Limb (tissue), 2 donors: ENCODE data around the gene FHL1.
A peak's percentile ranks its signal among the peaks of the same experiment; 100 is the strongest.
"Not testable (repeated sequence)": the region's sequence is repeated elsewhere in the genome, so short reads cannot be mapped to it uniquely, and the experiment has no call there.

ENCODE experiments used
- DNase-seq, 2 donors: peaks; one replicate each; pipeline ENCODE4 v3.0.0-alpha.2; 2016; ENCODE audit errors: extremely low spot score in 2 of 2

FHL1 gene

GRCh38 chrX:136207546-136207945 is 60.2 kb downstream of the FHL1 start:
- DNase-seq = no peak

GRCh38 chrX:136209016-136209738 is 61.8 kb downstream of the FHL1 start:
- DNase-seq = no peak

GRCh38 chrX:136209751-136210150 is 62.4 kb downstream of the FHL1 start:
- DNase-seq = no peak

- DNase-seq = no peak
Measured at GRCh38 chrX:136210243-136210642, 62.9 kb downstream of the FHL1 start.

GRCh38 chrX:136210806-136211205 is 63.5 kb downstream of the FHL1 start:
- DNase-seq = no peak

- no peak for DNase-seq
Measured at GRCh38 chrX:136211766-136212556, 64.6 kb downstream of the FHL1 start.

- DNase-seq = no peak
Measured at GRCh38 chrX:136212557-136213111, 65.3 kb downstream of the FHL1 start.

GRCh38 chrX:136214551-136214950 is 67.2 kb downstream of the FHL1 start:
- no peak for DNase-seq

- no peak for DNase-seq
Measured at GRCh38 chrX:136215559-136215958, 68.2 kb downstream of the FHL1 start.

GRCh38 chrX:136219893-136220292 is 72.6 kb downstream of the FHL1 start:
- no peak for DNase-seq

- DNase-seq = no peak
Measured at GRCh38 chrX:136220540-136220939, 73.2 kb downstream of the FHL1 start.

- DNase-seq = no peak
Measured at GRCh38 chrX:136220951-136221350, 73.6 kb downstream of the FHL1 start.

GRCh38 chrX:136221851-136222513 is 74.6 kb downstream of the FHL1 start:
- no peak for DNase-seq

- DNase-seq = no peak
Measured at GRCh38 chrX:136227074-136227473, 79.7 kb downstream of the FHL1 start.

GRCh38 chrX:136227948-136228838 is 80.9 kb downstream of the FHL1 start:
- no peak for DNase-seq

- no peak for DNase-seq
Measured at GRCh38 chrX:136228839-136229207, 81.5 kb downstream of the FHL1 start.

GRCh38 chrX:136237074-136237473 is 89.7 kb downstream of the FHL1 start:
- no peak for DNase-seq

GRCh38 chrX:136237849-136238248 is 90.5 kb downstream of the FHL1 start:
- DNase-seq = not testable (repeated sequence)

GRCh38 chrX:136246201-136246600 is 98.9 kb downstream of the FHL1 start:
- DNase-seq = no peak

GRCh38 chrX:136250191-136251040 is 103.1 kb downstream of the FHL1 start:
- DNase-seq = peak in 1 of 2 donors; percentile 40
